ENCODE results near the gene GRHL1. TPM values are rescaled to one million over a fixed set of nuclear protein-coding genes. Genes with fewer than 3 reads are reported as not detected.
"Not testable (repeated sequence)": the region's sequence is repeated elsewhere in the genome, so short reads cannot be mapped to it uniquely, and the experiment has no call there.

GRHL1 gene
- total RNA-seq, 1 experiment from 2014 or later = 1.2 TPM

- not testable (repeated sequence) for H3K36me3 ChIP-seq (replicated peaks; ENCODE audit: control insufficient read depth, insufficient read depth, low read length); H3K27me3 ChIP-seq (ENCODE audit: control insufficient read depth, insufficient read depth, low read length); H3K4me3 ChIP-seq (ENCODE audit: insufficient read depth, low read depth, low read length); DNase-seq
These were observed 61.0 kb downstream of the GRHL1 start for GRCh38 chr2:10012366-10012962.

- Histone ChIP-seq H3K36me3 (replicated peaks; ENCODE audit: control insufficient read depth, insufficient read depth, low read length) (no peaks in the 10 kb centered on the region), H3K4me3 (ENCODE audit: insufficient read depth, low read depth, low read length) (no peak overlapping the region), H3K27me3 (ENCODE audit: control insufficient read depth, insufficient read depth, low read length) (no peaks in the 10 kb centered on the region)
- DNase-seq = no peak
These were observed 61.5 kb downstream of the GRHL1 start for GRCh38 chr2:10012963-10013461.

DNA sequence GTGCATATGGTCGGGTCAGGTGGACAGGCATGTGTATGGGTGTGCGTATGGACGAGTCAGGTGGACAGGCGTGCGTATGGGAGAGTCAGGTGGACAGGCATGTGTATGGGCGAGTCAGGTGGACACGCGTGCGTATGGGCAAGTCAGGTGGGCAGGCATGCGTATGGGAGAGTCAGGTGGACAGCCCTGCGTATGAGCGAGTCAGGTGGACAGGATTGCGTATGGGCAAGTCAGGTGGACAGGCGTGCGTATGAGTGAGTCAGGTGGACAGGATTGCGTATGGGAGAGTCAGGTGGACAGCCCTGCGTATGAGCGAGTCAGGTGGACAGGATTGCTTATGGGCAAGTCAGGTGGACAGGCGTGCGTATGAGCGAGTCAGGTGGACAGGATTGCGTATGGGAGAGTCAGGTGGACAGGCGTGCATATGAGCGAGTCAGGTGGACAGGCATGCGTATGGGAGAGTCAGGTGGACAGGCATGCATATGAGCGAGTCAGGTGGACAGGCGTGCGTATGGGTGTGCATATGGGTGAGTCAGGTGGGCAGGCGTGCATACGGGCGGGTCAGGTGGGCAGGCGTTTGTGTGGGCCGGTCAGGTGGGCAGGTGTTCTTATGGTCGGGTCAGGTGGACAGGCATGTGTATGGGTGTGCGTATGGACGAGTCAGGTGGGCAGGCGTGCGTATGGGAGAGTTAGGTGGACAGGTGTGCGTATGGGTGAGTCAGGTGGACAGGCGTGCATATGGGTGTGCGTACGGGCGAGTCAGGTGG lies 62.3 kb downstream of the GRHL1 start:
- DNase-seq = not testable (repeated sequence)

DNA sequence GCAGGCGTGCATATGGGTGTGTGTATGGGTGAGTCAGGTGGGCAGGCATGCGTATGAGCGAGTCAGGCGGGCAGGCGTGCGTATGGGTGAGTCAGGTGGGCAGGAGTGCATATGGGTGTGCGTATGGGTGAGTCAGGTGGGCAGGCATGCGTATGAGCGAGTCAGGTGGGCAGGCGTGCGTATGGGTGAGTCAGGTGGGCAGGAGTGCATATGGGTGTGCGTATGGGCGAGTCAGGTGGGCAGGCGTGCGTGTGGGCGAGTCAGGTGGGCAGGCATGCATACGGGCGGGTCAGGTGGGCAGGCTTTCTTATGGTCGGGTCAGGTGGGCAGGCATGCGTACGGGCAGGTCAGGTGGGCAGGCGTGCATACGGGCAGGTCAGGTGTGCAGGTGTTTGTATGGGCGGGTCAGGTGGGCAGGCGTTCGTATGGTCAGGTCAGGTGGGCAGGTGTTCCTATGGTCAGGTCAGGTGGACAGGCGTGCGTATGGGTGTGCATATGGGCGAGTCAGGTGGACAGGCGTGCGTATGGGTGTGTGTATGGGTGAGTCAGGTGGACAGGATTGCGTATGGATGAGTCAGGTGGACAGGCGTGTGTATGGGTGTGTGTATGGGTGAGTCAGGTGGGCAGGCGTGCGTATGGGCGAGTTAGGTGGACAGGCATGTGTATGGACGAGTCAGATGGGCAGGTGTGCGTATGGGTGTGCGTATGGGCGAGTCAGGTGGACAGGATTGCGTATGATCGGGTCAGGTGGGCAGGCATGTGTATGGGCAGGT lies 63.1 kb downstream of the GRHL1 start:
- Histone ChIP-seq H3K27me3 (ENCODE audit: control insufficient read depth, insufficient read depth, low read length) (no peaks in the 10 kb centered on the region), H3K4me3 (ENCODE audit: insufficient read depth, low read depth, low read length) (no peak overlapping the region), H3K36me3 (replicated peaks; ENCODE audit: control insufficient read depth, insufficient read depth, low read length) (no peaks in the 10 kb centered on the region)
- DNase-seq = no peak

More for the DNA sequence above, 62.3 kb downstream of the GRHL1 start:
- H3K4me3 ChIP-seq (ENCODE audit: insufficient read depth, low read depth, low read length); H3K36me3 ChIP-seq (replicated peaks; ENCODE audit: control insufficient read depth, insufficient read depth, low read length); H3K27me3 ChIP-seq (ENCODE audit: control insufficient read depth, insufficient read depth, low read length): not testable (repeated sequence)

- not testable (repeated sequence) for DNase-seq; H3K4me3 ChIP-seq (ENCODE audit: insufficient read depth, low read depth, low read length); H3K36me3 ChIP-seq (replicated peaks; ENCODE audit: control insufficient read depth, insufficient read depth, low read length); H3K27me3 ChIP-seq (ENCODE audit: control insufficient read depth, insufficient read depth, low read length)
These were observed 64.0 kb downstream of the GRHL1 start for GRCh38 chr2:10015376-10015989.

DNA sequence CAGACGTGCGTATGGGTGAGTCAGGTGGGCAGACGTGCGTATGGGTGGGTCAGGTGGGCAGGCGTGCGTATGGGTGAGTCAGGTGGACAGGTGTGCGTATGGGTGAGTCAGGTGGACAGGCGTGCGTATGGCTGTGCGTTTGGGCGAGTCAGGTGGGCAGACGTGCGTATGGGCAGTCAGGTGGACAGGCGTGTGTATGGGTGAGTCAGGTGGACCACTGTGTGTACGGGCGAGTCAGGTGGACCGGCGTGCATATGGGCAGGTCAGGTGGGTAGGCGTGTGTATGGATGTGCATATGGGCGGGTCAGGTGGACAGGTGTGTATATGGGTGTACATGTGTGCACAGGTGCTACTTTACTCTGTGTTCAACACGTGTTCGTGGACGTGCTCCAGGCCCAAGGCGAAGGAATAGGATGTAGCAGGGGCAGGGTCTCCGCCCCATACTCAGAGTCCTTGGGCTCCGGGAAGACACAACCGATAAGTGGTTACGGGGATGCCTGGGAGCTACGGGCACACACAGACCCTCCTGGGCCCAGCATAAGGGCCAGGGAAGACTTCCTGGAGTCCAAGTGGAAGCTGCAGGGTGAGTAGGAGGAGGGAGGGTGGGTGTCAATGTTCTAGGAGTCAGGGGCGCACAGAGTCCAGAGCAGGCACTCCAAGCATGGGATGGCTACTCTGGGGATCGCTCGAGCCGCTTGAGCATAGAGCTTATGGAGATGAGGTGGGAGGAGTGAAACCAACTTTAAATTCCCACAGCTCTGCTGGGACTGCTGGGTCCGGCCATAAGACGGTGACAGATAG lies 64.7 kb downstream of the GRHL1 start:
- Histone ChIP-seq H3K27me3 (ENCODE audit: control insufficient read depth, insufficient read depth, low read length) (no peaks in the 10 kb centered on the region), H3K36me3 (replicated peaks; ENCODE audit: control insufficient read depth, insufficient read depth, low read length) (no peaks in the 10 kb centered on the region), H3K4me3 (ENCODE audit: insufficient read depth, low read depth, low read length) (no peak overlapping the region)
- DNase-seq = no peak

DNA sequence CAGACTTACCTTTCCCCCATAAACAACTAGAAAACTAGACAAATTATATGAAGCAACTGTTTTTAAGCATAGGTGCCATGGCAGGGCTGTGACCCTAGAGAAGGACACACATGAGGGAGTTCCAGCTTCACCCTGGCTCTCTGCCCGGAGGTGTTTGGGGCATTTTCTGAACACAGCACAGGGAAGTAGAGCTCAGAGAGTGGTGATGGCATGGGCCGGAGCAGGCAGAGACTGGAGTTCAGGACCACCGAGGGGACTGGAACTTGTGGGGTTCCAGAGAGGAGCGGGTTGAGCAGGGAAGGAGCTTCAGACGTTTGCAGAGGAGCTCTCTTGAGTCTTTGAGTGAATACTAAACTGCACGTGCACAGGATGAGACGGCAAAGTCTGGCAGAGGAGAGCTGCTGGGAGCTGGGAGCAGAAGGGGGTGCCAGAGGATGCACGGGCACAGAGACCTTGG lies 65.3 kb downstream of the GRHL1 start:
- no peak overlapping the region for H3K4me3 ChIP-seq (ENCODE audit: insufficient read depth, low read depth, low read length)
- DNase-seq = no peak
- no peaks in the 10 kb centered on the region for H3K36me3 ChIP-seq (replicated peaks; ENCODE audit: control insufficient read depth, insufficient read depth, low read length)
- H3K27me3 ChIP-seq (ENCODE audit: control insufficient read depth, insufficient read depth, low read length) = no peaks in the 10 kb centered on the region

- H3K27me3 ChIP-seq (ENCODE audit: control insufficient read depth, insufficient read depth, low read length) = no peaks in the 10 kb centered on the region
- DNase-seq = no peak
- no peaks in the 10 kb centered on the region for H3K36me3 ChIP-seq (replicated peaks; ENCODE audit: control insufficient read depth, insufficient read depth, low read length)
- H3K4me3 ChIP-seq (ENCODE audit: insufficient read depth, low read depth, low read length) = no peak overlapping the region
These were observed 65.9 kb downstream of the GRHL1 start for GRCh38 chr2:10017313-10017941.

DNA sequence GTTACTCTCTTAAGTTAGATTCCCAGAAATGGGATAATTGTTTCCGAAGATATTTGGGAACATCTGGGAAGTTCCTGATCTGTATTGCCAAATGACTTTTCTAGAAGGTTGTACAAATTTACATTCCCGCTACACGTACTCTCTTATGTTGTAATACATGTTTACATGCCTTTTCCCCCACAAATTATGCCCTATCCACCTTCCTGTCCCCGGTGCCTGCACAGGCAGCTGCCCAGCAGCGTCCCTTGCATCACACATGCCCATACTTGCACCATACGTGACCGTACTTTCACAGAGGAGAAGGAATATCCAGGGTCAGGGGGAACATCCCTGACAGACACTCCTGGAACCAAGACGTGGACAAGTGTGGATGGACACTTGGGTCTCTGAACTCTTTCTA lies 67.7 kb downstream of the GRHL1 start:
- DNase-seq = no peak
- no peaks in the 10 kb centered on the region for H3K36me3 ChIP-seq (replicated peaks; ENCODE audit: control insufficient read depth, insufficient read depth, low read length)
- H3K4me3 ChIP-seq (ENCODE audit: insufficient read depth, low read depth, low read length) = no peak overlapping the region
- H3K27me3 ChIP-seq (ENCODE audit: control insufficient read depth, insufficient read depth, low read length) = no peaks in the 10 kb centered on the region

DNA sequence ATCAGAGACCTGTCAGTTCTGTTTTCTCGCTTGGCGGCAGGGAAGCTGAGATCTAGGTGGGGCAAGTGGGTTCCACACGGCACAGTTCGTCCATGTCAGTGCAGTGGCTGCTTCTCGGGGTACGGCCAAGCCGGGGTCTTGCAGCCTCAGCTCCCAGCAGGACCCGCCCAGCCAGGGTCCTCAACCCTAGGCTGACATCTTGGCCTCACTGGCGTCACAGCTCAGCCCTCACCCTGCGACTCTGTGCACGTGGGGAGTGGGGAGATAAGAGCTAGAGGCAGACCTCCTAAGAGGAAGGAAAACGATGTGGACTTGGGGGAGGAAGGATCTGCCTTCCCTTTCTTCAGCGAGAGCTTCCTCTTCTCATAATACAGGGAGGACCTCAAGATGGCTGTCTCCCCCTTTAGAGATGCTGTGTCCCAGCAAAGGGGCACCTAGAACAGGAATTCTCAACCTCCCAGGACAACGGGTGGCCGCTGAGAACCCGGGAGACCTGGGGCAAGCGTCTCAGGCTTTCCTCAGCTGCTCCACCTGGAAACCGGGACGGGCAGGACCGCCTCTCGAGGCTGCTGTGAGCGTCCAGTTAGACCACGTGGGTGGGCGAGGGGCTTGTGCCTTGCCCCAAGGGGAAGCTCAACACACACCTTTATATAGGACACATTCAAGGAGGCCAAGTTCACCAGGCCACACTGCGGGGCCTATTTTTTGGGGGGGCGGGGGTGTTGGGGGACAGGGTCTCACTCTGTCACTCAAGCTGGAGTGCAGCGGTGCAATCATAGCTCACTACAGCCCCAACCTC lies 68.3 kb downstream of the GRHL1 start:
- H3K27me3 ChIP-seq (ENCODE audit: control insufficient read depth, insufficient read depth, low read length) = no peaks in the 10 kb centered on the region
- DNase-seq = peak; percentile 79
- H3K36me3 ChIP-seq (replicated peaks; ENCODE audit: control insufficient read depth, insufficient read depth, low read length) = no peaks in the 10 kb centered on the region
- no peak overlapping the region for H3K4me3 ChIP-seq (ENCODE audit: insufficient read depth, low read depth, low read length)

GRCh38 chr2:10022041-10022421 lies 70.5 kb downstream of the GRHL1 start:
- DNase-seq = peak; percentile 37
- H3K4me3 ChIP-seq (ENCODE audit: insufficient read depth, low read depth, low read length) = no peak overlapping the region
- H3K27me3 ChIP-seq (ENCODE audit: control insufficient read depth, insufficient read depth, low read length) = no peaks in the 10 kb centered on the region
- H3K36me3 ChIP-seq (replicated peaks; ENCODE audit: control insufficient read depth, insufficient read depth, low read length) = no peaks in the 10 kb centered on the region

- H3K4me3 ChIP-seq (ENCODE audit: insufficient read depth, low read depth, low read length) = no peak overlapping the region
These were observed 71.0 kb downstream of the GRHL1 start for GRCh38 chr2:10022445-10022844.

More at GRCh38 chr2:10022445-10022844, 71.0 kb downstream of the GRHL1 start:
- Histone ChIP-seq H3K36me3 (replicated peaks; ENCODE audit: control insufficient read depth, insufficient read depth, low read length) (no peaks in the 10 kb centered on the region), H3K27me3 (ENCODE audit: control insufficient read depth, insufficient read depth, low read length) (no peaks in the 10 kb centered on the region)
- DNase-seq = no peak
